Mesenchymal stem cell (in vitro differentiated cells and primary cell): Measurements from ENCODE around the gene PURA.
A peak's percentile ranks its signal among the peaks of the same experiment; 100 is the strongest.

Experiments
- DNase-seq: peaks from one replicate; pipeline ENCODE4 v3.0.0-alpha.2; 2013
- H2AFZ ChIP-seq: one replicate; pipeline ENCODE4 v1.6.1; 2013; ENCODE audit warnings: low read depth, mild to moderate bottlenecking, control low read depth, inconsistent platforms, low read length, moderate library complexity
- H2AK5ac ChIP-seq: 2 replicates; pipeline ENCODE4 v1.6.1; 2013; ENCODE audit warnings: low read length, moderate library complexity, mild to moderate bottlenecking, inconsistent platforms; ENCODE audit not compliant: severe bottlenecking
- H2BK120ac ChIP-seq: one replicate; pipeline ENCODE4 v1.6.1; 2013; ENCODE audit warnings: low read depth, mild to moderate bottlenecking, inconsistent platforms, low read length, moderate library complexity
- H2BK12ac ChIP-seq, 2 experiments: one replicate each; pipeline ENCODE4 v1.6.1; 2013; ENCODE audit warnings: inconsistent platforms in 2 of 2, low read length in 2 of 2, mild to moderate bottlenecking in 2 of 2, moderate library complexity in 2 of 2, control low read depth in 1 of 2
- H2BK15ac ChIP-seq: one replicate; pipeline ENCODE4 v1.6.1; 2013; ENCODE audit warnings: mild to moderate bottlenecking, low read depth, inconsistent platforms; ENCODE audit not compliant: poor library complexity, severe bottlenecking
- H2BK5ac ChIP-seq: 2 replicates; pipeline ENCODE4 v1.6.1; 2013; ENCODE audit warnings: low read depth, mild to moderate bottlenecking, low read length, control low read depth, inconsistent platforms; ENCODE audit not compliant: poor library complexity, severe bottlenecking
- H3K14ac ChIP-seq, 2 experiments: one replicate each; pipeline ENCODE4 v1.6.1; 2013; ENCODE audit warnings: inconsistent platforms in 2 of 2, low read length in 2 of 2, control low read depth in 1 of 2, mild to moderate bottlenecking in 1 of 2, moderate library complexity in 1 of 2
- H3K18ac ChIP-seq, 2 experiments: one replicate each; pipeline ENCODE4 v1.6.1; 2013; ENCODE audit warnings: inconsistent platforms in 2 of 2, low read length in 2 of 2, control low read depth in 1 of 2, low read depth in 1 of 2, mild to moderate bottlenecking in 1 of 2
- H3K23ac ChIP-seq, 2 experiments: one replicate each; pipeline ENCODE4 v1.6.1; 2013; ENCODE audit warnings: inconsistent platforms in 2 of 2, low read length in 2 of 2, mild to moderate bottlenecking in 2 of 2, moderate library complexity in 2 of 2, control low read depth in 1 of 2
- H3K27ac ChIP-seq: 2 replicates; pipeline ENCODE4 v1.5.1; 2013; ENCODE audit warnings: mild to moderate bottlenecking, moderate library complexity, low read length, control low read depth, inconsistent platforms; ENCODE audit not compliant: poor library complexity, severe bottlenecking
- H3K27me3 ChIP-seq, 2 experiments: 2 replicates each; pipeline versions ENCODE4 v1.6.1 to v1.7.0; 2013; ENCODE audit warnings: low read length in 2 of 2, mild to moderate bottlenecking in 2 of 2, moderate library complexity in 2 of 2, control low read depth in 1 of 2, inconsistent platforms in 1 of 2; ENCODE audit not compliant: control insufficient read depth in 1 of 2, insufficient read depth in 1 of 2
- H3K36me3 ChIP-seq, 2 experiments: 2 replicates each; pipeline versions ENCODE4 v1.6.1 to v1.7.0; 2013; ENCODE audit warnings: low read length in 2 of 2, control low read depth in 1 of 2, inconsistent platforms in 1 of 2, low read depth in 1 of 2, mild to moderate bottlenecking in 1 of 2; ENCODE audit not compliant: insufficient read depth in 2 of 2, control insufficient read depth in 1 of 2
- H3K4ac ChIP-seq, 2 experiments: one replicate each; pipeline ENCODE4 v1.6.1; 2013; ENCODE audit warnings: inconsistent platforms in 2 of 2, low read length in 2 of 2, mild to moderate bottlenecking in 2 of 2, moderate library complexity in 2 of 2, control low read depth in 1 of 2, low read depth in 1 of 2
- H3K4me1 ChIP-seq: 2 replicates; pipeline ENCODE4 v1.6.1; 2013; ENCODE audit warnings: low read depth, low read length, control low read depth; ENCODE audit not compliant: control insufficient read depth, insufficient read depth
- H3K4me2 ChIP-seq: 2 replicates; pipeline ENCODE4 v1.6.1; 2013; ENCODE audit warnings: low read length, mild to moderate bottlenecking, inconsistent platforms; ENCODE audit not compliant: poor library complexity, severe bottlenecking
- H3K4me3 ChIP-seq, 2 experiments: 2 replicates each; pipeline versions ENCODE4 v1.5.1 to v1.7.0; 2013; ENCODE audit warnings: low read length in 2 of 2, mild to moderate bottlenecking in 2 of 2, control low read depth in 1 of 2, low read depth in 1 of 2; ENCODE audit not compliant: insufficient read depth in 1 of 2
- H3K79me1 ChIP-seq: replicated peaks from 2 replicates; pipeline ENCODE4 v1.6.1; 2013; ENCODE audit warnings: mild to moderate bottlenecking, control low read depth, low read length, inconsistent platforms; ENCODE audit not compliant: poor library complexity, severe bottlenecking
- H3K9ac ChIP-seq: 2 replicates; pipeline ENCODE4 v1.7.0; 2013; ENCODE audit warnings: mild to moderate bottlenecking, low read length, moderate library complexity
- H3K9me3 ChIP-seq: 2 replicates; pipeline ENCODE4 v1.7.0; 2013; ENCODE audit warnings: mild to moderate bottlenecking, low read length; ENCODE audit not compliant: control insufficient read depth
- H4K8ac ChIP-seq: one replicate; pipeline ENCODE4 v1.6.1; 2013; ENCODE audit warnings: inconsistent platforms, mild to moderate bottlenecking, low read length, moderate library complexity
- H4K91ac ChIP-seq: one replicate; pipeline ENCODE4 v1.6.1; 2013; ENCODE audit warnings: mild to moderate bottlenecking, low read length, inconsistent platforms
- WGBS: methylation state at CpG from one replicate; pipeline ENCODE4 v1.1.7; 2013; ENCODE audit warnings: mixed read lengths; 5-methylcytosine and 5-hydroxymethylcytosine counted together

PURA gene

DNA sequence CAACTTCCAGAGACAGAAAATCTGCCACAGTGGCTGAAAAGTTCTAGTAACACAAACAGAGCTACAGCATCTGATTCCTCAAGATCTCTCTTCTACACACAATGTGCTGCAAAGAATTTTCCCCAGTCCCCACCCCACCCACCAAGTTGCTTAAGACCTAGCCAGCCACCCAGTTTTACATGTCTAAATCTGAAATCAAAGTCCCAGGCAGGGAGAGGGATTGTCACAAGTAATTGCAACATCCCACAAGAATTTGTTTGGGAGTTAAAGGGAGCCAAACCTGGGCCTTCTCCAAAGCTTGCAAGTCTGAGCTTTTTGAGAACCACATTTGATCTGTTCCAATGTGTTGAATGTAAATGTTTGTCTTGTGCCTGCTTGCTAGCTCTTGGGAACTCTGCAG is 27.3 kb downstream of the PURA start:
- Histone ChIP-seq H3K27me3 (peaks cover 0 to 23% of the 10 kb centered on the region in 2 experiments), H3K23ac (no peak overlapping the region), H4K8ac (no peak overlapping the region), H3K14ac (no peak overlapping the region), H2BK120ac (no peak overlapping the region), H2AK5ac (no peak overlapping the region), H3K9me3 (no peaks in the 10 kb centered on the region), H3K4me3 (no peak overlapping the region), H3K9ac (no peak overlapping the region), H2AFZ (no peak overlapping the region), H3K27ac (no peak overlapping the region), H3K4me2 (no peak overlapping the region), H3K4me1 (peaks cover 9% of the 10 kb centered on the region), H3K79me1 (peaks cover 26% of the 10 kb centered on the region), H3K4ac (no peak overlapping the region), H3K18ac (no peak overlapping the region), H3K36me3 (no peaks in the 10 kb centered on the region), H2BK5ac (no peak overlapping the region), H4K91ac (no peak overlapping the region), H2BK15ac (no peak overlapping the region), H2BK12ac (no peak overlapping the region)
- no peak for DNase-seq

DNA sequence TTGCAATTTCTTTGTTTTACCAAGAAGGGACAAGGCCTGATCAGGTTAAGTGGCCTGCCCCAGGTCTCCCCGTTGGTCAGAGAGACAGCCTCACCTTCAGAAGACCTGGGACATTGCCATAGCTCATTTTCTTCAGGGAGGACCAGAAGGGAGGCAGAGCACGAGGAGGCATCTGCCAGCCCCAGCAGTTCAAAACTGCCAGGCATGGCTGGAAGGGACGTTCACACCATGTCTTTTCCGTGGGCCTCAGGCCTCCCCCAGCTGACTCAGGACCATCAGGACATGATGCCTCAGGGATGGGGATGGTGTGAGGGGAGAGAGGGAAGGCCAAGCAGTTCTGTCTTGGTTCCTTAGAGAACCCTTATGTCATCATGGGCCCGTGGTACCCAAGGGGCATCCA is 28.3 kb downstream of the PURA start:
- Histone ChIP-seq H3K27me3 (peaks cover 0 to 32% of the 10 kb centered on the region in 2 experiments), H2AK5ac (no peak overlapping the region), H3K4me1 (peaks cover 12% of the 10 kb centered on the region), H3K36me3 (no peaks in the 10 kb centered on the region), H3K4me3 (no peak overlapping the region), H3K27ac (no peak overlapping the region), H3K23ac (no peak overlapping the region), H3K4me2 (no peak overlapping the region), H2BK12ac (no peak overlapping the region), H3K9ac (no peak overlapping the region), H2AFZ (no peak overlapping the region), H2BK120ac (no peak overlapping the region), H3K79me1 (peaks cover 22% of the 10 kb centered on the region), H3K9me3 (no peaks in the 10 kb centered on the region), H3K18ac (no peak overlapping the region), H2BK15ac (no peak overlapping the region), H4K91ac (no peak overlapping the region), H3K14ac (no peak overlapping the region), H4K8ac (no peak overlapping the region), H2BK5ac (no peak overlapping the region), H3K4ac (no peak overlapping the region)
- 77% methylated on average over 5 of the region's 5 CpGs for WGBS
- DNase-seq = no peak

DNA sequence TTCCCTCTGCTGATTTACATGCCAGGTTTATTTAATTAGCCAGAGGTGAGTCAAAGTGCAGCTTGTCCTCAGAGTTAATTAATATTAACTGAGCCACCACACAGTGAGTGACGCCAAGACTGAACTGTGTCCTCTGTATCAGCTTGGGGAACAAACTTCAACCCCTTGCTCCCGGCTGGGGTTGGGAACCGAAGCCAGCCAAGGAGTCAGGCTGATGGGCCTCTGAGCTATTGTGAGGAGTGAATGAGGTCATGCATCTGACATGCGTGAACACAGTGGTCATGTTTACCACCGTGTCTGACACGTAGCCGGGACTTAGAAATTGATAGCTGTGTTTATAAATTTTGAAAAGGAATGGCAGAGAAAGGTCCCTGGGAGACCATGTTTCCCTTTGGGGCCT is 28.9 kb downstream of the PURA start:
- H3K18ac ChIP-seq = no peak overlapping the region
- H3K4ac ChIP-seq = no peak overlapping the region
- H3K4me3 ChIP-seq = no peak overlapping the region
- peaks cover 23% of the 10 kb centered on the region for H3K79me1 ChIP-seq
- peaks cover 12% of the 10 kb centered on the region for H3K4me1 ChIP-seq
- no peak overlapping the region for H2BK120ac ChIP-seq
- 88% methylated on average over 7 of the region's 7 CpGs for WGBS
- H4K8ac ChIP-seq = no peak overlapping the region
- no peaks in the 10 kb centered on the region for H3K36me3 ChIP-seq
- no peak overlapping the region for H2BK15ac ChIP-seq
- H3K9ac ChIP-seq = no peak overlapping the region
- no peak overlapping the region for H3K23ac ChIP-seq
- no peak overlapping the region for H4K91ac ChIP-seq
- no peak overlapping the region for H2BK5ac ChIP-seq
- H2AK5ac ChIP-seq = no peak overlapping the region
- no peak overlapping the region for H2BK12ac ChIP-seq
- no peaks in the 10 kb centered on the region for H3K9me3 ChIP-seq
- H3K27me3 ChIP-seq = peaks cover 0 to 38% of the 10 kb centered on the region in 2 experiments
- DNase-seq = no peak
- no peak overlapping the region for H3K14ac ChIP-seq
- no peak overlapping the region for H3K27ac ChIP-seq
- no peak overlapping the region for H2AFZ ChIP-seq
- no peak overlapping the region for H3K4me2 ChIP-seq

DNA sequence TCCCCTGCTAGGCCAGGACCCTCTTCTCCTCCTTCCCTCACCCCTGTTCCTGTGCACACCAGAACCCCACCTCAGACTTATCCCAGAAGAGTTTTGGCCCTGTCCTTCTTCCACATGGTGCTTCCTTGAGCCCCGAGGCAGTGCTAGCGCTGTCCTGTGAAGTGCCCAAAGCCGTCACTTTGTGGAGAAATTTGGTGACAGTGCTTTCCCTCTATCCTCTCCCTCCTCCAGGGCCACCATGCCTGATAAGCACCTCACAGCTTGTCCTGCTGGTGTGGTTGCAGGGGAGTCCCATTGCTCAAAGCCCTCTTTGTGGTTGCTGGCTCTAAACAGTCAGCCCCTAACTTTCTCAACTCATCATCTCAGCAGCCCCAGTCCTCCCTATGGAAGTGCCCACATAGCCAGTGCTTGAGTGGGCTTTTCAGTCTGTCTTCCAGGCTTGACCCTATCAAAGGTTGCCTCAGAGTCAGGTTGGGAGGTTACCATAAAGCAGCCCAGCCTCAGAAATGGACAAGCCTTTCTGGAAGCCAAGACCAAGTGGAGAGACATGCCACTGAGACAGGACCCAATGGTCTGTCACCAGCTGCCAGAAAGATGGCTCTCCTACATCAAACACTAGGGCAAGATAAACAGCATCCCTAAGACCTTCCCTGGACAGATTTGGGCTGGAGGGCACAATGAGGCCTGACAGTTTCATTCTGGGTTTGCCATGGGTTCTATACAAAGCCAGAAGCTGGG is 29.8 kb downstream of the PURA start:
- no peak overlapping the region for H4K91ac ChIP-seq
- H2BK120ac ChIP-seq = no peak overlapping the region
- H3K4me1 ChIP-seq = peaks cover 12% of the 10 kb centered on the region
- H3K27me3 ChIP-seq = peaks cover 0 to 46% of the 10 kb centered on the region in 2 experiments
- H2AFZ ChIP-seq = no peak overlapping the region
- H3K4me2 ChIP-seq = no peak overlapping the region
- no peaks in the 10 kb centered on the region for H3K36me3 ChIP-seq
- H3K9ac ChIP-seq = no peak overlapping the region
- WGBS = 76% methylated on average over 3 of the region's 3 CpGs
- H3K23ac ChIP-seq = peak overlapping the region in 1 of 2 experiments; percentile 41
- H4K8ac ChIP-seq = no peak overlapping the region
- DNase-seq = no peak
- H2BK5ac ChIP-seq = no peak overlapping the region
- H3K4ac ChIP-seq = no peak overlapping the region
- H3K4me3 ChIP-seq = no peak overlapping the region
- H2AK5ac ChIP-seq = no peak overlapping the region
- H3K9me3 ChIP-seq = no peaks in the 10 kb centered on the region
- no peak overlapping the region for H3K18ac ChIP-seq
- no peak overlapping the region for H2BK15ac ChIP-seq
- peaks cover 24% of the 10 kb centered on the region for H3K79me1 ChIP-seq
- no peak overlapping the region for H3K27ac ChIP-seq
- no peak overlapping the region for H2BK12ac ChIP-seq
- H3K14ac ChIP-seq = no peak overlapping the region
